BJ (cell line): Measurements from ENCODE around the gene ACSL4. TPM values are rescaled to one million over a fixed set of nuclear protein-coding genes. Genes with fewer than 3 reads are reported as not detected.
"Not testable (repeated sequence)": the region's sequence is repeated elsewhere in the genome, so short reads cannot be mapped to it uniquely, and the experiment has no call there.

Source experiments
- CTCF ChIA-PET: fragments of 350-600 bp; formaldehyde crosslinking; extraction: SDS; loops from one replicate; lab custom pipeline; 2021; ENCODE audit warnings: antibody characterized with exemption, inconsistent platforms; lab: Yijun Ruan, JAX
- POLR2A ChIA-PET: fragments of 300-600 bp; sonication (Branson Sonifier 250); formaldehyde crosslinking; extraction: SDS; loops from one replicate; lab custom pipeline; 2021; ENCODE audit warnings: antibody characterized with exemption; lab: Charles Lee
- DNase-seq: peaks from one replicate; pipeline ENCODE4 v3.0.0-alpha.2; 2011; ENCODE audit warnings: low read depth
- H3K27me3 ChIP-seq: 2 replicates; pipeline ENCODE4 v1.6.0; 2011; ENCODE audit warnings: low read length; ENCODE audit not compliant: control insufficient read depth, insufficient read depth
- H3K36me3 ChIP-seq: 2 replicates; pipeline ENCODE4 v1.5.1; 2011; ENCODE audit warnings: low read length; ENCODE audit not compliant: control insufficient read depth, insufficient read depth
- H3K4me3 ChIP-seq: 2 replicates; pipeline ENCODE4 v1.5.1; 2011; ENCODE audit warnings: low read depth, mild to moderate bottlenecking, control low read depth, low read length
- CTCF ChIP-seq: IDR thresholded peaks from 2 replicates; pipeline ENCODE4 v1.5.1; 2011; ENCODE audit warnings: low read depth, mild to moderate bottlenecking, control low read depth, inconsistent platforms, low read length, moderate library complexity; ENCODE audit not compliant: insufficient read depth
- polyA plus RNA-seq: library from polyadenylated mRNA; depleted of rRNA; stranded (reverse); fragments of >200 nt; gene quantifications from 2 replicates; pipeline ENCODE4 v1.2.3, GENCODE V29; 2011

Gene ACSL4
- polyA plus RNA-seq, 1 experiment = 32.5 TPM

GRCh38 chrX:109742722-109743121 lies 9.7 kb upstream of the ACSL4 start:
- POLR2A ChIA-PET = no interaction called here
- no peaks in the 10 kb centered on the region for H3K36me3 ChIP-seq
- DNase-seq = no peak
- H3K27me3 ChIP-seq = no peaks in the 10 kb centered on the region
- no peak overlapping the region for H3K4me3 ChIP-seq
- CTCF ChIA-PET = no interaction called here
- TF ChIP-seq CTCF = no peak

GRCh38 chrX:109740896-109741295 lies 7.8 kb upstream of the ACSL4 start:
- POLR2A ChIA-PET, H3K4me3 ChIP-seq, H3K27me3 ChIP-seq, DNase-seq, H3K36me3 ChIP-seq, CTCF ChIA-PET: not testable (repeated sequence)

GRCh38 chrX:109740433-109740809 lies 7.4 kb upstream of the ACSL4 start:
- POLR2A ChIA-PET = no interaction called here
- no peaks in the 10 kb centered on the region for H3K27me3 ChIP-seq
- no peaks in the 10 kb centered on the region for H3K36me3 ChIP-seq
- no peak overlapping the region for H3K4me3 ChIP-seq
- no peak for DNase-seq
- TF ChIP-seq CTCF = no peak
- CTCF ChIA-PET = no interaction called here

GRCh38 chrX:109739625-109740432 lies 6.8 kb upstream of the ACSL4 start:
- H3K27me3 ChIP-seq = no peaks in the 10 kb centered on the region
- TF ChIP-seq CTCF = no peak
- no peak for DNase-seq
- ChIA-PET CTCF (interaction anchor here (1.5 kb wide), 1 partner anchor 117 kb away, joined by 5 read pairs; no protein-coding TSS in a partner anchor), POLR2A (no interaction called here)
- H3K4me3 ChIP-seq = no peak overlapping the region
- no peaks in the 10 kb centered on the region for H3K36me3 ChIP-seq

- ChIA-PET POLR2A (no interaction called here), CTCF (no interaction called here)
- Histone ChIP-seq H3K4me3 (no peak overlapping the region), H3K27me3 (no peaks in the 10 kb centered on the region), H3K36me3 (no peaks in the 10 kb centered on the region)
- TF ChIP-seq CTCF = no peak
- no peak for DNase-seq
These were observed 2.2 kb upstream of the ACSL4 start for GRCh38 chrX:109735202-109735744.
